Dermis microvascular lymphatic vessel endothelial cell (primary cell): ENCODE data around the gene XXYLT1. TPM values are rescaled to one million over a fixed set of nuclear protein-coding genes. Genes with fewer than 3 reads are reported as not detected.
"Not testable (repeated sequence)": the region's sequence is repeated elsewhere in the genome, so short reads cannot be mapped to it uniquely, and the experiment has no call there.

Source experiments
- DNase-seq, 2 donors: peaks; one replicate each; pipeline versions ENCODE4 v3.0.0 to v3.0.0-alpha.2; 2010; ENCODE audit warnings: low read depth in 2 of 2
- total RNA-seq: library from RNA; depleted of rRNA; stranded (reverse); fragments of >200 nt; gene quantifications from 2 replicates; pipeline ENCODE4 v1.2.1, GENCODE V29; 2014

XXYLT1 gene, protein sequence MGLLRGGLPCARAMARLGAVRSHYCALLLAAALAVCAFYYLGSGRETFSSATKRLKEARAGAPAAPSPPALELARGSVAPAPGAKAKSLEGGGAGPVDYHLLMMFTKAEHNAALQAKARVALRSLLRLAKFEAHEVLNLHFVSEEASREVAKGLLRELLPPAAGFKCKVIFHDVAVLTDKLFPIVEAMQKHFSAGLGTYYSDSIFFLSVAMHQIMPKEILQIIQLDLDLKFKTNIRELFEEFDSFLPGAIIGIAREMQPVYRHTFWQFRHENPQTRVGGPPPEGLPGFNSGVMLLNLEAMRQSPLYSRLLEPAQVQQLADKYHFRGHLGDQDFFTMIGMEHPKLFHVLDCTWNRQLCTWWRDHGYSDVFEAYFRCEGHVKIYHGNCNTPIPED
- total RNA-seq = 19.0 and 26.9 TPM in 2 replicates

DNA sequence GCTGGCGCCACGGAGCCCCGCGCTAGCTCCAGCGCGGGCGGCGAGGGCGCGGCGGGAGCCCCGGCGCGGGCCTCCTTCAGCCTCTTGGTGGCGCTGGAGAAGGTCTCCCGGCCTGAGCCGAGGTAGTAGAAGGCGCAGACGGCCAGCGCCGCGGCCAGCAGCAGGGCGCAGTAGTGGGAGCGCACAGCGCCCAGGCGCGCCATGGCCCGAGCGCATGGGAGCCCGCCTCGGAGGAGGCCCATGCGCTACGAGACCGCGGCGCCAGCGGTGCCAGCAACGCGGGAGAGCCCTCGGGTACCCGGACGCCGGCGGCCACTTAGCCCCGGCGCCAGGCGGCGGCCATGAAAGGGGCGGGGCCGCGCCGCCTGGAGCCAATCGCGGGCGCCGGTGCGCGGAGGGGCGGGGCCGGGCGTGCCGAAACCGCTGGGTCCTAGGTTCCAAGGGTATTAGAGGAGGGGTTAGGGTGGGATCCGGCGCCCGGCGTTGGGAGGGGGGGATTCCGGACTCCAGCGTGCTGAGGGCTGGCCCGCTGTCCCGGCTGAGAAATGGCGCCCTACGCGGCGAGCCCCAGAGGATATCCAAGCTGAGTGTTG is at the start of gene XXYLT1:
XXYLT1 (minus strand) TSS at position 343 of the 593 bp plus-strand sequence; CDS start at position 242, 101 bp downstream.
- DNase-seq = peak; percentile 68 to 92

DNA sequence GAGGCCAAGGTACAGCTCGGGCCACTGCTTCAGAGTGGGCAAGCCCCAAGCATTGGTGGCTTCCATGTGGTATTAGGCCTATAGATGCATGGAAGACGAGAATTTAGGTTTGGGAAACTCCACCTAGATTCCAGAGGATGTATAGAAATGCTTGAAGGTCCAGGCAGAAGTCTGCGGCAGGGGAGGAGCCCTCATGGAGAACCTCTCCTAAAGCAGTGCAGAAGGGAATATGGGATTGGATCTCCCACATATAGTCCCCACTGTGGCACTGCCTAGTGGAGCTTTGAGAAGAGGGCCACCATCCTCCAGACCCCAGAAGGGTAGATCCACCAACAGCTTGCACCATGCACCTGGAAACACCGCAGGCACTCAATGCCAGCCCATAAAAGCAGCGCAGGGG is 48.1 kb upstream of the XXYLT1 start:
- no peak for DNase-seq

DNA sequence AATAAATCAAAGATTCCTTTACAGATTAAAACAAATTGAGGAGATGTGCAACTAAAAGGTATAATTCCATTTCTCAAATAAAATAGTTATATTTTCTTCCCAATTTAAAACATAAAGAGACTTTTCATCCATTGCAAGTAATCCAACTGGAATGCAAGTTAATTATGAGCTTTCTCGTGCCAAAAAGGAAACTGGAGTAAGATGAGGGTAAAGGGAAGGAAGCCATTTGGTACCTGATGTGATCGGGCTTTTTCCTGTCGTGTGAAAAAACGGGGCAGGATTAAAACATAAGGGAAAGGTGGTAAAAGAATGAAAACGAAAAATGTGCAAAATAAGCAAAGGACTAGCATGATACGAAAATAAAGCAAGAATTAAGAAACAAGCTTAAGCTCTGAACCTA is 41.8 kb upstream of the XXYLT1 start:
- DNase-seq = peak; percentile 6 to 59

DNA sequence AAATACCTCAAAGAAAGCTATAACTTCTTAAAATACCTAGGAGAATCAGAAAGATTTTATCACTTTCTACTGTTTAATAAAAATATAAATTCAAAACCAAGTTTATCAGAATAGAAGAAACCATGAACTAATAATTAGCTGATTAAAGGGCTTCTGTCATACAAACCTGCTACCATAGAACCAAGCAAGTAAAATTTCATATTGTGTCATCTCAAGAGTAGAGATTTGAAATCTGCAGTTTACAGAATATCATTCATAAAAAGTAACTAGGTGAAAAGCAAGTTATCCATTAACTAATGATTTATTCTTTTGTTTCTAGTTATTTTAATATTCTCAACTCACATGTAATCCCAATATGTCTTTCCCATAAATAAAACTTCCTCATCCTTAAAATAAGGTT is 36.8 kb upstream of the XXYLT1 start:
- no peak for DNase-seq

DNA sequence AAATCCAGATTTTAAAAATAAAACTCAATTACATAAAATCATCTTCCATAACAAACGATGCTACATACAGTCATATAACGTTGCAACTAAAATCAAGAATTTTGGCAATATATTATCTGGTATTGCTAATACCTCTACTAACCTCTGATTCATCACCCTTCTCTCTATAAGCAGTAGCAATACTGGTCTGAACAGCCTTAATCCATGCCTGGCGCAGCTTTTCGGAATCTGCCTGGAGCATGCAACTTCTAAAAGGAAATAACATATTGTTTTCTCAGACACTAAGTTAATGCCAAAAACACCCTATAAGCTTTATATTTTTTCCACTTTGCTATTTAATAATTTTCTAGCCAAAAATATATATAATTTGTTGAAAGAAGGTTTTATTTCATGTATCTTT is 35.4 kb upstream of the XXYLT1 start:
- no peak for DNase-seq

DNA sequence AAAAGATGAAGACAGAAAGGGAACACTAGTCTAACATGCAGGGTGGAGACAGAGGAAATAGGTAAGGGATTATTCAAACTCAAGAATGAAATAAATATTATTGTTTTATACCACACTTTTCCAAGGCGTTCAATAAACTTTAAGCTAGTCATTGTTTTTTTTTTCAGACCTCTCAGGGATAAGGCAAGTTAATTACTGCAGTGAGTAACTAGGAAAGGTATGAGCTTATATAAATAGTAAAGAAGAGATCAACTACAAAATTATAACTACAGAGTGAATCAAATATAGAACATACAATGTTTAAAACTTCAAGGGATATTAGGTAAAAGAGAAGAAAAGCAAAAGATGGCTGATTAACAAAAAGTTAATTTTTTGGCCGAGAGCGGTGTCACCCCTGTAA is 31.5 kb upstream of the XXYLT1 start:
- DNase-seq = no peak

DNA sequence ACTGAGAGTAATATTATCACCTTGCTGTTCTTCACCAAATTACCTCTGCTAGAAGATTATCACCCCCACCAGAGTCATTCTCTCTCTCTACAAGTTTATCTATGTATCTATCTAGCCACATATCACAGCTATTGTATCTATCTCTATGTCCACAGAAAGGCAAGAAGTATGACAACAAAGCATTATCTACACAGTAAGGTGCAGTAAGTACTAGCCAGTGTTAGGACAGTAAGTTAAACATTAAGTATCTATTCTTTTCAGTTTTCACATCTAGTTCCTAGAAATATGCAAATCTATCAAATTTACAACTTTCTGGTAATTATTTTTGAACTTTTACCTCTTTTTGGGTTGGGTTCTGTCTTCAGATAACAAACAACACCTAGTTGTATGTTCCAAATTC is 26.5 kb upstream of the XXYLT1 start:
- no peak for DNase-seq

DNA sequence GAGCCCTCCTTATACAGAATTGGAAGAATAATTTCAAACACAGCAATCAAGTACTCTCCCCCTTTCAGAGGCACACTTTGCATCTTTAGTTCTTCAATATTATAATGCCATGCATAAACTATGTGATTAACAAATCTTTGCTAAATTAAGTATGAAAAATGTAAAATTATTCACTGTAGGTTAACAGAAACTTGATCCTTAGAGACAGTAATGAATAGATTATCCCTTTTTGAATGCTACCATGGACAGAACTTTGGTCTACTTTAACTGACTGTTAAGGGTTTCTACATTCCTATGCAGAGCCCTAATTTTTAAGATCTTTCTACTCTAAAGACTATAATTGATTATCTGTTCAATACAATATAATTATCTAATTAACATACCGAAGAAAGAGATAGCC is 25.7 kb upstream of the XXYLT1 start:
- DNase-seq = no peak

DNA sequence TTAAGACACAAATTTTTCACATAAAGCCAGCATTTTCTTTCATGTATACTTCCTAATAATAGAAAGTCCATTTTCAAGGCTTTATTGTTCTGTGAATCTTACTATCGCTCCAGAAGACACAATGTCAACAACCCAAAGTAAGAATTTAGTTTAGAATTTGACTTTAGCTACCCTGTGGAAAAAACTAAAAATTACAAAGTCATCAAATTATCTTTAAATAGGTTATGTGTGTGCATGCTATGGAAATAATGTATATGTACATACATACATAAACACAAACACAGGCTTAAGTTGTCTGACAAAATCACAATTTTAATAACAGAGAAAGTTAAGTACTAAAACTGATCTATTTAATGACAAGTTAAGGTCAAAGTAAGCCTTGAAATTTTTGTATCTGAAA is 20.2 kb upstream of the XXYLT1 start:
- no peak for DNase-seq

DNA sequence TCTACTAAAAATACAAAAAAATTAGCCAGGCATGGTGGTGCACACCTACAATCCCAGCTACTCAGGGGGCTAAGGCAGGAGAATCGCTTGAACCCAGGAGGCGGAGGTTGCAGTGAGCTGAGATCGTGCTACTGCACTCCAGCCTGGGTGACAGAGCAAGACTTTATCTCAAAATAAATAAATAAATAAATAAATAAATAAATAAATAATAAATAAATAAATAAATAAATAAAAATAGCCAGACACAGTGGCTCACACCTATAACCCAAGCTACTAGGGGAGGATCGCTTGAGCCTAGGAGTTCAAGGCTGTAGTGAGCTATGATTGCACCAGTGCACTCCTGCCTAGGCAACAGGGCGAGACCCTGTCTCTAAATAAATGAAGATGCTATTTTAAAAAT is 19.7 kb upstream of the XXYLT1 start:
- DNase-seq = not testable (repeated sequence)

DNA sequence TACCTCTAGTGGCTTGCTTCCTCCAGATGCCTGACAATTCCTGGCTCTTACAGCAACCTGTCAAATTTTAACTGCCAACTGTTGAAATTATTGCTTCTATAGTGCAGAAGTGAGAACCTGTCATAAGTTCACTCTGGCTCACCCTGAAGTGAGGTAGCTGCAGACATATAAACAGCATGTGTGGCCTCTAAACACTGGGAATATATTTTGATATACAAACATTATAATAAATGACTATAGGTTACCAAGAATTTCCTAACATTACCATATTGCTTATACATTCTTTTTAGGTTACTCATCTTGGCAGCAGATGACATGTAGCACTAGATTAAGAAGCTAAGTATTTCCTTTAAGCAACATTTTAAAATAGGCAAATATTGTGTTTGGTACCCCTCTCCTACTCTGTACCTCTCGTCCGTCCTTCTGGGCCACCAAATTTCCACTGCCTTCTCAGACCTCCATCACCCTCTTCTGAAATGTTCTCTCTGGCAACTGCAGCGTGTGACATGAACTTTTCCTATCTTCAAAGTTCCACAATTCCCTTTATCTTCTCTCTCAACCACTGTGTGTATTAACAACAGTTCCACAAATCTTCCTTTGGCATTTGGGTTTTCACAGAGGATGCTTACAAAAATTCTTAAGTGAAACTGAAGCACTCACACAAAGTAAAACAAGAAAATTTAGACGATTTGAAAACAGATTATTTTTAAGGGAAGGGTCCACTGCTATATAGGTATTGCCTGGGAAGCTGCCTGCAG is 15.3 kb upstream of the XXYLT1 start:
- peak in 1 of 2 donors; percentile 23 for DNase-seq

DNA sequence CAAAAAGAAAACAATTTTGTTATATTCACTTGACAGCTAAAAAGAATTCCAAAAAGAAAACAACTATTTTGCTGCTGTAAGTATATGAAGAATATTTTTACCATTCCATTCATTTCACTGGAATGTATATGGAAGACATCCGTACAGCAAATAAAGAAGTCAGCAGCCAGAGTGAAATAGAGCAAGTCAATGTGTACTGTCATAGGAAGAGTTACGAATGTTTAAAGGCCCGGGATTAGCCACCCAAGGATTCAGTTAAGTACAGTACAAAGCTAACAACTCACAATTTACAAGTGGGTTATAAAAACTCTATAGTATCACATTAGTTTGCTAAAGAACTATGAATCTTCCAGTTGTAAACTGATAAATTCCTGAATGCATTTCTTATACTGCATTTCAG is 14.4 kb upstream of the XXYLT1 start:
- DNase-seq = no peak

DNA sequence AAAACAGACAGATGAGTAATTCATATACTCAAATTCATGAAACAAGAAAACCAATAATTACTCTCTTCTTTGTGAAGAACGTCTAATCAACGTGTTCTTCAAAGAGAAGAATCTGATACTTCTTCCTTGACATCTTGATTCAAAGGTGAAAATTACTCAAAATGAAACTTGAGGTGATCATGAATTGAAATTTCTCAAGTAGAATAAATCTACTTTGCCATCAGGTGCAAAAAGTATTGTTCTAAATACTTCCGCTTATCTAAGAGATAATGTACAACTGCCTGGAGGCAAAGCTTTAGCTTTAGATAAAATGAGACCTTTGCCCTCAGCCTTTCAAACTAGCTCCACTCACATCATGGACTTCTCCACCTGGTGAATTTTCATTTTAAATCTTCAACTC is 13.9 kb upstream of the XXYLT1 start:
- no peak for DNase-seq

DNA sequence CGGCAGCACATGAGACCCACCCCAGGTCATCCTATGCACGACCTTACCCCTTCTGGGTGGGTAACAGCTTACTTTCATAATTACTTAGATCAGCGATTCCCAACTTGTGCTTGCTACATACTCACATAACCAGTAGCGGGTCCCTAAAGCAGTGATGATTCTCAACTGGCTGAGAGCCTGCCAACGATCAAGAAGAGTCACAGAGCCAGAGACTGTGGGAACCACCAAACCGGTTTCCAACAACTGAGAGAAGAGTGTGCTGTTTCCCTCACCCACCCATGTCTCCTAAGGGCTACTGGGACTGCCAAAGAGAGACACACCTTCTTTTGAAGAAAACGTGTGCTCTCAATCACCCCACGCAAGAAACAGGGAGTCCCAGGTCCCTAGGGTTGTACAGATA is 12.0 kb upstream of the XXYLT1 start:
- no peak for DNase-seq

DNA sequence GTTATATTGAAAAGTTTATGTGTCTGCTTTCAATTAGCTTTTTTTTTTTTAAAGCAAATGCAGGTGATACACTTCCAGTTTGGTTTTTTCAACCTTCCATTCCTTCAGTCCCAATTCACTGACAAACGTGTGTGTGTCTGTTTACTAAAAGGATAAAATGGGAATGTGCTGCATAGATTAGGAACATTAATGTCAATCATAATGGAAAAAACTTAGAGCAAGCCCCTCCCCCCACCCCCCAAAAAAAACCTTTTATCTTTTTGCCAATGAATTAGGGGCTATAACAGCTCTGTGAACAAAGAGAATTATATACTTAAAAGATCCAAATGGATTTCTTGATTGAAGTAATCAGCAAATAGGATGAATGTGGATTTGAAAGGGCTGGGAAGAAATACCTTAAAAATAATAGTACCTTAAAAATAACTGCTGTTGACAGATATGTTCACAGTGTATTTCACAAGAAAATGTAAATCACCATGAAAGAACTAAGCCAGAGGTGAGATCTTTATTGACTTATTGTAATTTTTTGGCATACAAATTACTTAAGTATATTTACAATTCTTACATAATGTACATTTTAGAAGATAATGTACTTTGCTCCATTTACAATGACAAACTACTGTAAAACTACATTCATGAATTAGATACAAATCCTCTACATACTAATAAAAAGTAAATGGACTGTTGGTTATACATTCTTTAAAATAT is 3.5 kb upstream of the XXYLT1 start:
- DNase-seq = no peak

DNA sequence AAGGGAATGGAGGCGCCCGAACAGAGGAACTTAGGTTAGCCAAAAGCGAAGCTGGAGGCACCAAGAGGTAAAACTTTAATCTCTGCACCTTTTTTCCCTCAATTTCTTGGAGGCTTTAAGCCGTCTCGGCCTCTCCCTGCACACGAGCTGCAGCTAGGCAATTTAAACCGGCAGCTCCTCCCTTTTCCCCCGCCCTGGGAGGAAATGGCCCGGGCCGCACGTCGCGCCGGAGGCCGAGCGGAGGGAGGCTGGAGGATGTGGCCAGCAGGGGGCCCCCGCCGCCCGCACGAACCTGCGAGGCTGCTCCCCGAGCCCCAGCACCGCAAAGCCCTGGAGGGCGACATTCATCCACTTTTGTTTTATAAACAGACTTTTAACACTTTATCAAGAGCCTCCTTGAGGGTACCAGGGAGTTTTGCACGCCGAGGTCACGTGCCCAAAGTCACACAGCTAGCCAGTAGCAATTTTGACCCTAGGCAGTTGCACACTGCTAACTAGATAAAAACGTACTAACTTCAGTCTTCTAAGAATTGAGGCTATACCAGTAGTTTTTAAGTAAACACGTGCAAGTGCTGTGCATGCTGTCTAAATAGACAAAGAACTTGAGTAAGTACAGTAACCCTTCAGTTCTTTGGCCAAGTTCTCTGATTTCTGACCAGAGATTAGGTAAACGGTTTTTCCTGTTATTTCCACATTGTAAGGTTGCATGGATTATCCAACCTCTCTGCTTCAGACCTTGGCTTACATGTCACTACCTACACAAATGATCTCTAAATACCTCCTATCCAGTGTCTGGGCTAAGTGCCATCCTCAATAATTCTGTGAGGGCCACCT is 668 bp upstream of the XXYLT1 start:
- DNase-seq = peak; percentile 61 to 89

DNA sequence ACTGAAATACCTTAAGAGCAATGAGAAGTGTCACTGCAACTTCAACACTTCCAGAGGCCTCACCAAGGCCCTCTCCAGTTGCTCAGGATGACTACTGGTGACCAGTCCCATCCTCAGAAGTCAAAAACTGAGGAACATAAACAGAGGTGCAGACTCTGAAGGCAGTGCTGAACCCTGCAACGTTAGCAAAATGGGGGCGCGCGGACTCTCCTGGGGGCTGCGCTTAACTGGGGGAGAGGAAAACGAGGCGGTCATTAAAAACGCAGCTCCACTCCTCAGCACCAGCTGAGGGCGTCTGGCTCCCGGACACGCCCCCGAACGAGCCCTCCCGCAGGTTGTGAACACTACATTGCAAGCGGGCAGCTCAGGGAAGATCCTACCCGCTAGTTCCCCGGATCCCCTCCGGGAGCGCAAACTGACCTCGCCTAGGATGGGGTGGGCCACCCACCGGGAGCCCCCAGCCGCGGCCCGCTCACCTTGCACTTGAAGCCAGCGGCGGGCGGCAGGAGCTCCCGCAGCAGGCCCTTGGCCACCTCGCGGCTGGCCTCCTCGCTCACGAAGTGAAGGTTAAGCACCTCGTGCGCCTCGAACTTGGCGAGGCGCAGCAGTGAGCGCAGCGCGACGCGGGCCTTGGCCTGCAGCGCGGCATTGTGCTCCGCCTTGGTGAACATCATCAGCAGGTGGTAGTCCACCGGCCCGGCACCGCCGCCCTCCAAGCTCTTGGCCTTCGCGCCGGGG is 711 bp downstream of the XXYLT1 start:
- DNase-seq = peak in 1 of 2 donors; percentile 52

DNA sequence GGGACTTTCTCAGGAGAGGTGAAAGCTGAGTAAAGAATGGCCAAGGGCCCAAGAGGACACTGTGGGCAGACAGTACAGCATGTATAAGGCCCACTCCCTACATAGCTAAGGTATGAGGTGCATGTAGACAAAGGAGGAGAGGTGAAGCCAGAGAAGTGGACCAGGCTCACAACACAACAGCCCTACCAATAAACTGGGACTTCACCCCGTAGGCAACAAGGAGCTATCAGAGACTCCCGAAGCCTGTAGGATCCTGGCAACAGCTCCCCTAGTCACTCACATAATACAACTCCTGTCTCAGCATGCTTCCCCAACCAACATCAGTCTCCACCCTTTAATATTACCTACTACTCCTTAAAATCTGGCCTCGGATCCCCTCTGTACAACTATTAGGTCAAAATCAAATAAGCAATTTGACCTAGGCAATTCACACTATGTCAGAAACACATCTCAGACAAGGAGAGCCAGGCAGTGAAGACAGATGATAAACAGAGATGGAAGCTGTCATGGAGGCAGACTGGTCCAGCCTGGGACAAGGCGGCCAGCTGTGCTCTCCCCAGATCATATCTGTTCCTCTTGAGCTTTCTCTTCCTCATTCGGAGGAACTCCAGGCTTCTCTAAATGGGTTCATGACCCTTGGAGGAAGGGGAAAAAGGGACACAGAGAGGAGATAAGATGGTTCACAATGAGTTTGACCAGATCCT is 1.4 kb downstream of the XXYLT1 start:
- DNase-seq = no peak

DNA sequence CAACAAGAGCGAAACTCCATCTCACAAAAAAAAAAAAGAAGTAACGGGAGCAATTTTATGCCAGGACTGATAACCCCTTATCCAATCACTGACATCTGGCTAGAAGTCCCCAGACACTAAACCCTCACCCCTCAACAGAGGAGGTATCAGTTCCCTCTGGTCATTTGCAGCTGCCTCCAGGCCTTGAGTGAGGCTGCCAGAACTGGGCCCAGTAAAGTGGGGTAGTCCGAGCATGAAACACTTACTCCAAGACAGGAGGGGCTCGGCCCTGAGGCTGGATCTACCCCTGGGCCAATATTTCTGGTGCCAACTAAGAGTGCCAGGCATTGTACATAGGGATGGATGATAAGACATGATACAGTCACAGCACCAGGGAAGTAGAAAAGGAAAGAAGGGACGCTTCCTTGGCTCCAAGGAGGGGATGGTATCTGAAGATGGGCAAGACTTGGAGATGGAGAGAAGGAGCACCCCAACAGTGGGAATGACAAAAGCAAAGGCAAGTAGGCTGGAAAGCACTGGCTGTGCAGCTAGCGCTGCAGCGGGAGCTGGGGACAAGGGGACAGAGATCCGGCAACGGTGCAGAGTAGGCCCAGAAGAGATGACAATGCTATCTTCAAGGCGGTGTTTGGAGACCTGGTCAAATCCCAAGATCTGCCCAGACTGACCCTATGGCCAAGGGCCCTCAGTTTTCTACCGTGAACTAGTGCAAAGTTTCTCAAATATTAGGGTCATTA is 2.2 kb downstream of the XXYLT1 start:
- no peak for DNase-seq
